Adrenal gland (tissue), 5 donors: ENCODE results near the gene TAGLN3.

Source experiments
- CTCF ChIP-seq, 6 experiments: fragments of 450-650 bp in 4 of 6; fragments of 200-600 bp in 2 of 6; sonication (generic) in 1 of 6; IDR thresholded peaks; 1 replicate in 5 of 6; 2 replicates in 1 of 6; pipeline versions ENCODE4 v1.5.1 to v1.8.0; 2016 to 2021; ENCODE audit warnings: antibody characterized with exemption in 6 of 6, mild to moderate bottlenecking in 2 of 6, moderate library complexity in 1 of 6
- POLR2A ChIP-seq, 2 donors: fragments of 450-650 bp; IDR thresholded peaks; one replicate each; pipeline ENCODE4 v1.6.1; 2017; ENCODE audit warnings: antibody characterized with exemption in 2 of 2, mild to moderate bottlenecking in 2 of 2, moderate library complexity in 1 of 2
- donor health status: DM: no; HTN: no; CAD: no.

DNA sequence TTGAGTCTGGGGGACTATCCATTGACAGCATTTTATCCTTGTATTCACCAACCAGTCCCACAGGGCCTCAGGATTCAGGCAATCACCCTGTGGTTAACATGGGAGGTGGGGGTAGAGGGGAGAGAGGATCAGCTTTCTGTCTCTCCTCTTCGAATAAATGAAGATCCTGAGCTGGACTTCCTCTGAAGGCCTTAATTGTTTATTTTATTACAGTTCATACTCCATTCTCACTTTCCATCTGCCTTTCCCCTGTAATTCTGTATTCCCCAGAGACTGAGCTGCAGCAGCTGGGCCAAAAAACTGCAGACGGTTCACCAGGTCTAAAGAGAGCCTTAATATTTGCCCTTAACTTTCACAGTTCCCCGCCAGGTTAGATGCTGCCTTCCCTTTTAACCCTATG is 11.9 kb downstream of the TAGLN3 start:
- TF ChIP-seq CTCF (IDR thresholded peaks at IDR 0.05) (no peak), POLR2A (IDR thresholded peaks at IDR 0.05) (no peak)
